HCT116 (cell line): ENCODE data around the gene ZNF429. TPM values are rescaled to one million over a fixed set of nuclear protein-coding genes. Genes with fewer than 3 reads are reported as not detected.
"Not testable (repeated sequence)": the region's sequence is repeated elsewhere in the genome, so short reads cannot be mapped to it uniquely, and the experiment has no call there.

Source experiments
- ATAC-seq: fragments of 200-7000 bp; cut with Tn5 transposase; 2 replicates; pipeline ENCODE4 v1.9.1; 2020; ENCODE audit warnings: mild to moderate bottlenecking, moderate library complexity
- BruUV-seq: library from RNA; stranded (reverse); fragments of 400-500 nt; replicated peaks from 2 replicates; lab custom pipeline; 2021; lab: Mats Ljungman, UMichigan
- CTCF ChIA-PET: fragments of 300-600 bp; sonication (Branson Sonifier 250); formaldehyde crosslinking; loops from one replicate; lab custom pipeline; 2021; ENCODE audit warnings: antibody characterized with exemption; lab: Charles Lee
- POLR2A ChIA-PET: fragments of 300-600, 350-600 bp; sonication (Branson Sonifier 250); formaldehyde crosslinking; loops from one replicate; lab custom pipeline; 2021; ENCODE audit warnings: antibody characterized with exemption; lab: Charles Lee
- RAD21 ChIA-PET, 2 experiments: fragments of 300-600 bp; sonication (Branson Sonifier 250); formaldehyde crosslinking; loops; one replicate each; lab custom pipeline; 2023; ENCODE audit warnings: low total read pairs in 2 of 2; ENCODE audit not compliant: uncharacterized antibody in 2 of 2, unreplicated experiment in 2 of 2, low non-redundant PET in 1 of 2; lab: Charles Lee
- DNase-seq: peaks from one replicate; pipeline ENCODE4 v3.0.0-alpha.2; 2010; ENCODE audit warnings: low read depth, low spot score
- H2AFZ ChIP-seq: fragments of 200-600 bp; shearing (Covaris generic), sonication (generic); 2 replicates; pipeline ENCODE4 v1.6.1; 2017; ENCODE audit warnings: low read depth, mixed run types, mixed read lengths, antibody characterized with exemption, low read length; ENCODE audit not compliant: poor library complexity, severe bottlenecking
- H3K27ac ChIP-seq: 2 replicates; pipeline ENCODE4 v1.5.1; 2012; ENCODE audit warnings: low read depth, low read length
- H3K27me3 ChIP-seq: fragments of 200-600 bp; sonication (generic); 2 replicates; pipeline ENCODE4 v1.6.1; 2016; ENCODE audit warnings: mixed run types, low read length, mixed read lengths; ENCODE audit not compliant: insufficient read depth
- H3K36me3 ChIP-seq, 2 experiments: fragments of 200-500 bp in 1 of 2; fragments of 200-600 bp in 1 of 2; sonication (Bioruptor generic) in 1 of 2; sonication (generic) in 1 of 2; 2 replicates each; pipeline versions ENCODE4 v1.5.1 to v1.6.1; 2014 to 2016; ENCODE audit warnings: low read length in 2 of 2, inconsistent platforms in 1 of 2, mixed read lengths in 1 of 2, mixed run types in 1 of 2; ENCODE audit not compliant: insufficient read depth in 2 of 2, control insufficient read depth in 1 of 2
- H3K4me1 ChIP-seq, 2 experiments: fragments of 200-600 bp in 1 of 2; sonication (generic) in 1 of 2; 2 replicates each; pipeline versions ENCODE4 v1.5.1 to v1.6.1; 2012 to 2017; ENCODE audit warnings: low read length in 2 of 2, inconsistent platforms in 1 of 2, mild to moderate bottlenecking in 1 of 2, mixed read lengths in 1 of 2, mixed run types in 1 of 2, moderate library complexity in 1 of 2; ENCODE audit not compliant: insufficient read depth in 2 of 2, control insufficient read depth in 1 of 2
- H3K4me2 ChIP-seq: fragments of 200-600 bp; sonication (generic); 2 replicates; pipeline ENCODE4 v1.6.1; 2017; ENCODE audit warnings: mixed run types, low read length, mixed read lengths
- H3K4me3 ChIP-seq, 2 experiments: fragments of 200-600 bp in 1 of 2; sonication (generic) in 1 of 2; replicated peaks in 1 of 2; 2 replicates each; pipeline ENCODE4 v1.5.1; 2011 to 2016; ENCODE audit warnings: low read length in 2 of 2, control low read depth in 1 of 2, low read depth in 1 of 2, mild to moderate bottlenecking in 1 of 2, mixed read lengths in 1 of 2, mixed run types in 1 of 2
- H3K79me2 ChIP-seq: fragments of 200-600 bp; sonication (generic); 2 replicates; pipeline ENCODE4 v1.6.1; 2017; ENCODE audit warnings: mild to moderate bottlenecking, mixed run types, low read length, moderate library complexity, mixed read lengths; ENCODE audit not compliant: insufficient read depth
- H3K9ac ChIP-seq: fragments of 200-600 bp; sonication (generic); 2 replicates; pipeline ENCODE4 v1.6.1; 2016; ENCODE audit warnings: low read length, mixed read lengths
- H3K9me2 ChIP-seq: fragments of 200-600 bp; sonication (generic), shearing (Covaris generic); 2 replicates; pipeline ENCODE4 v1.6.1; 2017; ENCODE audit warnings: mixed run types, mild to moderate bottlenecking, moderate library complexity; ENCODE audit not compliant: insufficient read depth
- H3K9me3 ChIP-seq, 2 experiments: fragments of 200-500 bp in 1 of 2; fragments of 200-600 bp in 1 of 2; sonication (Bioruptor generic) in 1 of 2; sonication (generic) in 1 of 2; 2 replicates each; pipeline ENCODE4 v1.6.1; 2014 to 2017; ENCODE audit warnings: low read length in 2 of 2, mixed read lengths in 2 of 2, inconsistent platforms in 1 of 2, low read depth in 1 of 2, mild to moderate bottlenecking in 1 of 2, mixed run types in 1 of 2, moderate library complexity in 1 of 2; ENCODE audit not compliant: control insufficient read depth in 1 of 2, insufficient read depth in 1 of 2
- H4K20me1 ChIP-seq: fragments of 200-600 bp; sonication (generic), shearing (Covaris generic); 2 replicates; pipeline ENCODE4 v1.6.1; 2017; ENCODE audit warnings: mixed run types, mild to moderate bottlenecking, moderate library complexity; ENCODE audit not compliant: insufficient read depth
- CEBPB ChIP-seq: IDR thresholded peaks from 2 replicates; pipeline ENCODE4 v1.6.1; 2012; ENCODE audit warnings: low read depth
- JUND ChIP-seq: IDR thresholded peaks from 2 replicates; pipeline ENCODE4 v1.6.1; 2012
- SRF ChIP-seq: IDR thresholded peaks from 2 replicates; pipeline ENCODE4 v1.6.1; 2012; ENCODE audit warnings: low read depth
- intact Hi-C: fragments of 100-400 bp; cut with micrococcal nuclease; formaldehyde crosslinking; loops from 2 replicates; pipeline ENCODE4 v1.10.0; 2022
- total RNA-seq: library from RNA; stranded (reverse); gene quantifications from one replicate; pipeline ENCODE4 v1.2.1, GENCODE V29; 2021; ENCODE audit not compliant: unreplicated experiment
- TF ChIP-seq, protein P1 (sequence below), 3 experiments: fragments of 200-600 bp in 1 of 3; sonication (generic) in 1 of 3; IDR thresholded peaks in 2 of 3; conservative IDR thresholded peaks in 1 of 3; 2 replicates each; pipeline ENCODE4 v1.5.1; 2012 to 2017; ENCODE audit warnings: low read depth in 2 of 3, low read length in 2 of 3, antibody characterized with exemption in 1 of 3, borderline replicate concordance in 1 of 3, control low read depth in 1 of 3, mild to moderate bottlenecking in 1 of 3, mixed read lengths in 1 of 3, mixed run types in 1 of 3, moderate library complexity in 1 of 3; ENCODE audit not compliant: insufficient read depth in 1 of 3
- TF ChIP-seq, protein P2 (sequence below): IDR thresholded peaks from 2 replicates; pipeline ENCODE4 v1.6.1; 2012

Gene ZNF429
- total RNA-seq, 1 experiment from 2014 or later = 0.42 TPM

DNA sequence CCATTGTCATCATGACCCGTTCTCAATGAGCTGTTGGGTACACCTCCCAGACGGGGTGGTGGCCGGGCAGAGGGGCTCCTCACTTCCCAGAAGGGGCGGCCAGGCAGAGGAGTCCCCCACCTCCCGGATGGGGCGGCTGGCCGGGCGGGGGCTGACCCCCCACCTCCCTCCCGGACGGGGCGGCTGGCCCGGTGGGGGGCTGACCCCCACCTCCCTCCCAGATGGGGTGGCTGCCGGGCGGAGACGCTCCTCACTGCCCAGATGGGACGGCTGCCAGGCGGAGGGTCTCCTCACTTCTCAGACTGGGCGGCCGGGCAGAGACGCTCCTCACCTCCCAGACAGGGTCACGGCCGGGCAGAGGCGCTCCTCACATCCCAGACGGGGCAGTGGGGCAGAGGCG is 5.7 kb downstream of the ZNF429 start:
- intact Hi-C loops, H3K9me3 ChIP-seq, H3K79me2 ChIP-seq, ATAC-seq, H3K27me3 ChIP-seq, H3K4me2 ChIP-seq, H3K9ac ChIP-seq, DNase-seq, H4K20me1 ChIP-seq, H3K4me1 ChIP-seq, POLR2A ChIA-PET, H3K27ac ChIP-seq, BruUV-seq, H3K36me3 ChIP-seq, CTCF ChIA-PET, H3K9me2 ChIP-seq, H3K4me3 ChIP-seq, RAD21 ChIA-PET, H2AFZ ChIP-seq: not testable (repeated sequence)

DNA sequence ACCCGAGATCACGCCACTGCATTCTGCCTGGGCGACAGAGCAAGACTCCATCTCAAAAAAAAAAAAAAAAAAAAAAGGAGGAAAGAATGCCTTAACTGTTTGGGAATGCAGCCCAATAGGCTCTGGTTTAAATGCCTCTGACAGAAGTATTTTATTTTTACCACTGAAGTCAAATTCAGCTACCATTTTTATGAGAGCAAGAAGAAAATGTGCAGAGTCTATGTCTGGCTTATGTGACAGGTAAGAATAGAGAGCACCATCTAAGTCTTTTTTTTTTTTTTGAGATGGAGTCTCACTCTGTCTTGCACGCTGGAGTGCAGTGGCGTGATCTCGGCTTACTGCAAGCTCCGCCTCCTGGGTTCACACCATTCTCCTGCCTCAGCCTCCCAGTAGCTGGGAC is 7.2 kb downstream of the ZNF429 start:
- H3K4me1 ChIP-seq, H3K4me2 ChIP-seq, H3K9me2 ChIP-seq, H3K9me3 ChIP-seq, POLR2A ChIA-PET, DNase-seq, BruUV-seq, intact Hi-C loops, H3K9ac ChIP-seq, H3K79me2 ChIP-seq, H3K27me3 ChIP-seq, H4K20me1 ChIP-seq, H3K4me3 ChIP-seq, H2AFZ ChIP-seq, H3K27ac ChIP-seq, RAD21 ChIA-PET, CTCF ChIA-PET, H3K36me3 ChIP-seq, ATAC-seq: not testable (repeated sequence)

DNA sequence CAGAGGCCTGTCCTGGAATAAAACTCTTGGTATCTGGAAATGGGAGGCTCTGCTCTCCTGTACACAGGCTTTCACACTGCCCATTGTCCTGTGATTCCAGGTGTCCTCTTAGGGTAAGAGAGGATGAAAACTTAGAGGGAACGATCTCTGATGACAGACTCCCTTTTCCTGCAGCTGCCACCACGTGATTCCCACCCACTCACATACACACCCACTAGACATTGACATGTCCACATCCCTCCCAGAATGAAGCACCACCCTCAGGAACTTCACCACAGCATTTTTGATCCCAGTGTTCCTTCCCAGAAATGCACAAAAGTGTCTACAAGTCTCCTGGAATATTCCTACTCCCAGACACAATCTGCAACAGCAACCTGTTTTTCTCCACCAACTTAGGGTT is 8.2 kb downstream of the ZNF429 start:
- intact Hi-C loops = no loop called here
- no peak for ATAC-seq
- no peaks in the 10 kb centered on the region for H3K36me3 ChIP-seq
- H3K4me3 ChIP-seq = no peak overlapping the region
- TF ChIP-seq SRF (no peak), CEBPB (no peak), JUND (no peak)
- TF ChIP-seq, protein P1, sequence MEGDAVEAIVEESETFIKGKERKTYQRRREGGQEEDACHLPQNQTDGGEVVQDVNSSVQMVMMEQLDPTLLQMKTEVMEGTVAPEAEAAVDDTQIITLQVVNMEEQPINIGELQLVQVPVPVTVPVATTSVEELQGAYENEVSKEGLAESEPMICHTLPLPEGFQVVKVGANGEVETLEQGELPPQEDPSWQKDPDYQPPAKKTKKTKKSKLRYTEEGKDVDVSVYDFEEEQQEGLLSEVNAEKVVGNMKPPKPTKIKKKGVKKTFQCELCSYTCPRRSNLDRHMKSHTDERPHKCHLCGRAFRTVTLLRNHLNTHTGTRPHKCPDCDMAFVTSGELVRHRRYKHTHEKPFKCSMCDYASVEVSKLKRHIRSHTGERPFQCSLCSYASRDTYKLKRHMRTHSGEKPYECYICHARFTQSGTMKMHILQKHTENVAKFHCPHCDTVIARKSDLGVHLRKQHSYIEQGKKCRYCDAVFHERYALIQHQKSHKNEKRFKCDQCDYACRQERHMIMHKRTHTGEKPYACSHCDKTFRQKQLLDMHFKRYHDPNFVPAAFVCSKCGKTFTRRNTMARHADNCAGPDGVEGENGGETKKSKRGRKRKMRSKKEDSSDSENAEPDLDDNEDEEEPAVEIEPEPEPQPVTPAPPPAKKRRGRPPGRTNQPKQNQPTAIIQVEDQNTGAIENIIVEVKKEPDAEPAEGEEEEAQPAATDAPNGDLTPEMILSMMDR (IDR thresholded peaks at IDR 0.05 in 2 of 3, conservative IDR thresholded peaks at IDR 0.05 in 1 of 3; ENCODE audit: borderline replicate concordance in 1 of 3, insufficient read depth in 1 of 3, low read depth in 2 of 3, low read length in 2 of 3) = no peak
- TF ChIP-seq, protein P2, sequence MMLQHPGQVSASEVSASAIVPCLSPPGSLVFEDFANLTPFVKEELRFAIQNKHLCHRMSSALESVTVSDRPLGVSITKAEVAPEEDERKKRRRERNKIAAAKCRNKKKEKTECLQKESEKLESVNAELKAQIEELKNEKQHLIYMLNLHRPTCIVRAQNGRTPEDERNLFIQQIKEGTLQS = no peak
- DNase-seq = no peak
- CTCF ChIA-PET = no interaction called here
- no peaks in the 10 kb centered on the region for H3K4me1 ChIP-seq
- no peak overlapping the region for H3K27ac ChIP-seq
- POLR2A ChIA-PET = no interaction called here
- H3K79me2 ChIP-seq = no peaks in the 10 kb centered on the region
- RAD21 ChIA-PET = no interaction called here
- no peaks in the 10 kb centered on the region for H3K27me3 ChIP-seq
- H3K4me2 ChIP-seq = no peak overlapping the region
- H3K9me2 ChIP-seq = no peaks in the 10 kb centered on the region
- H3K9ac ChIP-seq = no peak overlapping the region
- H4K20me1 ChIP-seq = no peaks in the 10 kb centered on the region
- no peak overlapping the region for H2AFZ ChIP-seq
- BruUV-seq = no TSS peak
- H3K9me3 ChIP-seq = peaks cover 0 to 3% of the 10 kb centered on the region in 2 experiments; a peak in 2 of 4 replicates
